HG03025 (cell line): Measurements from ENCODE around the gene SPEF1.

Experiments
- ATAC-seq: cut with Tn5 transposase; IDR thresholded peaks from one replicate; pipeline ENCODE4 v1.9.1; 2021; ENCODE audit warnings: mild to moderate bottlenecking, moderate library complexity; ENCODE audit not compliant: unreplicated experiment, low FRiP score

Gene SPEF1

DNA sequence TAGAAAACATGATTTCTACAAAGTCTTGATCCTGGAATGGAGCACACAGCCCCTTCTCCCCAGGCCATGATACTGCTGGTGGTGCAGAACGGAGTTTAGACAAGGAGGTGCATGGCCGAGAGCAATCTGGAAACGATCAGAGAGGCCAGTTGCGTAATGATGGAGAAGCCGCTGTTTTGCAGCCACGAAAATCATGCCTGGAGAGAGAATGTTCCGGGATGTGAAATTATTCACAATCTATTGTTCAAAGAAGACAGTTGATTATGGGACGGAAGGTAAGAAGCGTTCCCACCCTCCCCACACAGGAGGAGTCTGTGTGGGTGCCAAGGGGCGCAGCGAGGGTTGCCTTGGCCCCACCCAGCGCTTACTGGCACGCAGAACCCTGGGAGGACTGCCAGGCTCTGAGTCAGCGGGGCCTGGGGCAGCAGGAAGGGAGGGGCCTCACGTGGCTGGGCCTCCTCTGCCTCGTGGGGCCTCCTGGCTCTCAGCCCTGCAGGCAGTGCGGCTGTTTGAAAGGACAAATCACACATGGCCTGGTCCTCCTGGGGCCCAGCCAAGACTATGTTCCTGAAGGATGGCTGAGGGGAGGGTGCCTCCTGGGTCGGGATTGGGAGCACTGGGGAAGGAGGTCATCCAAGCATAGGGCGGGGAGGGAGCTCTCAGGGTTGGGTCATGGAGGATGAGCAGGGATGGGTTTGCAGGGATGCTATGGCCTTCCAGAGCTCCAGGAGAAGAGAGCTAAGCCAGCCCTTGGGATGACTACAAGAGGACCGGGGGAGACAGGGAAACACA is 30.4 kb upstream of the SPEF1 start:
- ATAC-seq: no peak

GRCh38 chr20:3808544-3808943 is 27.3 kb upstream of the SPEF1 start:
- no peak for ATAC-seq

GRCh38 chr20:3804781-3805180 is 23.5 kb upstream of the SPEF1 start:
- ATAC-seq: no peak

GRCh38 chr20:3804254-3804751 is 23.1 kb upstream of the SPEF1 start:
- no peak for ATAC-seq

DNA sequence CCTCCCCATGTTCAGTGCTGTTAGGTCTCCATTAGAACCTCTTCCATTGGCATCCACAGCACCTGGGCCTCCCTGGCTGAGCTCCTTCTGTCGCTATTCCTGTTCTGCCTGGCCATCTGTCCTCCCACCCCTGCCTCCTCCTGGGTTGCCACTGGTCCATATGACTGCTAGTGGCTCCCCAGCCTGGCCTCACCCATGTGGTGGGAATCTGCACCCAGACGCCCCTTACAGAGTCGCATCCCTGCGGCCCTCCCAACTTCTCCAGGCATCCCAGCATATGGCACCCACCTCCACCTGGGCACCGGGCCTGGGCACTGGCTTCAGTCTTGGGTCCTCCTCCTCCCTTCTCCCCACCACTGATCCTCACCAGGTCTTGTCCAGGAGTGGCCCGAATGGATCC is 22.6 kb upstream of the SPEF1 start:
- no peak for ATAC-seq

DNA sequence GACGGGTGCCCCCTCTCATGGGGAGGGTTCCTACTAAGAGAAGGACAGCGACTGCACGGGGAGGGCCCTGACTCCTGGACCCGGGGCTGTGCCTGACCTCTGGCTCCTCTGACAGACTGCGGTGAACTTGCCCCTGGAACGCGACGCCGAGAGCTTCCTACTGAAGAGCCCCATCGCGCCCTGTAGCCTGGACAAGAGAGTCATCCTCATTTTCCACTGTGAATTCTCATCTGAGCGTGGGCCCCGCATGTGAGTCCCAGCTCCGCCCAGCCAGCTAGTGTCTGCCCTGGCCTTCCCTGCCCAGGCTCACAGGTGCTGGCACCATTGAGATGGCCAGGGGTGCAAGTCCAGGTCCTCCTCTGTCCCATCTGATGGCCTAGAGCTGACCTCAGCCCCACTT is 22.0 kb upstream of the SPEF1 start:
- no peak for ATAC-seq

- ATAC-seq: no peak
Measured at GRCh38 chr20:3802524-3803239, 21.4 kb upstream of the SPEF1 start.

- no peak for ATAC-seq
Measured at GRCh38 chr20:3801846-3802245, 20.6 kb upstream of the SPEF1 start.

GRCh38 chr20:3801299-3801698 is 20.1 kb upstream of the SPEF1 start:
- ATAC-seq: no peak

- no peak for ATAC-seq
Measured at GRCh38 chr20:3800878-3801260, 19.6 kb upstream of the SPEF1 start.

GRCh38 chr20:3800256-3800877 is 19.1 kb upstream of the SPEF1 start:
- ATAC-seq: no peak

- ATAC-seq: no peak
Measured at GRCh38 chr20:3798908-3799248, 17.6 kb upstream of the SPEF1 start.

- no peak for ATAC-seq
Measured at GRCh38 chr20:3798373-3798768, 17.1 kb upstream of the SPEF1 start.

DNA sequence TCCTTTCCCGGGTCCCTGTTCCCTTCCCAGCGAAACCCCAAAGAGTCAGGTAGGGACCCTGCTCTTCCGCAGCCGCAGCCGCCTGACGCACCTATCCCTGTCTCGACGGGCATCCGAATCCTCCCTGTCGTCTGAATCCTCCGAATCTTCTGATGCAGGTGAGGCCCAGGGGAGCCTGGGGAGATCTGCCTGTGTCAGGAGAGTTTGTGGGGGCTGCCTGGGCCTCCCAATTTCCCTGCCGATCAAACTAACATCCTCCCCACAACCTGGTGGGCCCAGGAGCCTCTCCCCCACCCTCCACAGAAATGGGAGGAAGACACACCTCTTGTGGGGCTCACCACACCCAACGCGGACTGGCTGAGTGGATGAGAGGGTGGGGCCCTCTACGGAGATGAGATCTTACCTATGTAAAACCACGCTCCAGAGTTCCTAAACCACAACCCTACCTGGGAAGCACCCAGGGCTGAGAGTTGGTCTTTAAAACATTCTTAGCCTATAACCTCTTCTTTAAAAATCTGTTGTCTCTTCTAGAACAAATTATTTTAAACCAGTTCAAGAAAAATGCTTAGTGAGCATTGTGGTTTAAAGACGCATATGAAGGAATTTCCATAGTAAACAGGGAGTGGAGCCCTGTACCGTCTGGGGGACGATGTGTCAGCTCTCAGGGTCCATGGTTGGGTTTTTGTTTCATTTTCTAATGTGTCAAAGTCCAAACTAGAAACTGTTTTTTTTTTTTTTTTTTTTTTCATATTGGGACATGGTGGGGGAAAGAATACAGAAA is 16.5 kb upstream of the SPEF1 start:
- ATAC-seq: no peak

DNA sequence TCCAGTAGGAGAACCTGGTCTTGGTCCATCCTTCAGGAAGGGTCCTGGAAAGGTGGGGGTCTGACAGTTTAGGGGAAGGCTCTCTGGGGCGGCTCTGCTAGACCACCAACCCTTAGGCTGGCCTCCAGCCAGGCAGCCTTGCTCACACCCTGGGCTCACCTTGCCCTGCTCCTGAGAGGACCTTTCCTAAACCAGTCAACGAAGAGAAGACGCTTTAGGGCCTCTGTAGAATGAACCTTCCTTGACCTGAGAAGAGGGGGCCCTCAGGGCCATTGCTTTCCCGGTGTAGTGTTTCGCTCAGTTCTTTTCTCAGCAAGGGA is 15.9 kb upstream of the SPEF1 start:
- ATAC-seq: no peak

- ATAC-seq: no peak
Measured at GRCh38 chr20:3796477-3797225, 15.4 kb upstream of the SPEF1 start.

DNA sequence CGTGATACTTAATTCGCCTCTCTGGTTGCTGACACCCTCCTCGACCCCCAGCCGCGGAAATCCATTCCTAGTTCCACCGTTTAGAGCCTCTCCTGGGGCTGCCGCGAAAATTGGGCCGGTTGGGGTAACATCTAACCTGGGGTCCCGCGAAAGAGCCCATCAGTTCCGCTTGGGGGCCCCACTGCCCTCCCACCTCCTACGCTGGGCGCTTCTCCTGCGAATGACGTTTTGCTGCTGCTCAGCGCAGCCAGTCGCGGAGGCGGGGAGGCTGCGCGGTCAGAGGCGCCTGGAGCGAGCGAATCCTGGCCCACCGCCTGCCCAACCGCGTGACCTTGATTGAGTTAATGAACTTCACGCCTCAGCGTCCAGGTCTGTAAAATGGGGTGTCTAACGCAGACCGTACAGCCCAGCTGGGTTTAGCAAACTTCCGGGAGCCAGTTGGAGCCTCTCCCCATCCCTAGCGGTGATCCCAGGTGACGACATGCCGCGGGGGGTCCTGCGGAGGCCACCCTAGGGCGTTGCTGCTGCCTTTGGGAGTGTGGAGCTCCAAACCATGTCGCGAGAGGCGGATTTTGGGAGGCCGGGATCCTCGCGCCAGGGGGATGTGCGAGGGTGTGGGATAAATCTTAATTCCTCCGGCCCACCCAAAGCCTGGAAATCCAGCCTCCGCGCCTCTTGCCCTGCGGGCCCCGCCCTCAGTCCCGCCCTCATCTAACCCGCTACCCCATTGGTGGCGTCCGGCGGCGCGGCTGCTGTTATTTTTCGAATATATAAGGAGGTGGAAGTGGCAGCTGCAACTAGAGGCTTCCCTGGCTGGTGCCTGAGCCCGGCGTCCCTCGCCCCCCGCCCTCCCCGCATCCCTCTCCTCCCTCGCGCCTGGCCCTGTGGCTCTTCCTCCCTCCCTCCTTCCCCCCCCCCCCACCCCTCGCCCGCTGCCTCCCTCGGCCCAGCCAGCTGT is 14.5 kb upstream of the SPEF1 start, which contains the start of gene CDC25B:
TSS of gene CDC25B (plus strand) at position 800 of the 958 bp plus-strand sequence. CDS start 222 bp downstream, outside the sequence.
- peak; percentile 61 for ATAC-seq

- ATAC-seq: no peak
Measured at GRCh38 chr20:3794701-3795420, 13.6 kb upstream of the SPEF1 start.
